Activated T-helper 1 cell treated with anti-CD3 and anti-CD28 coated beads, Interleukin-12 subunit alpha, Interleukin-12 subunit beta, Interleukin-2, Interleukin-4 antibody, amounts not matched to agents 30 ng/mL and 10 ng/mL and 1 ng/mL, durations not matched to agents 14 hours and 24 hours and 36 hours (primary cell): ENCODE measurements around the gene UTP20. TPM values are rescaled to one million over a fixed set of nuclear protein-coding genes. Genes with fewer than 3 reads are reported as not detected.
"Not testable (repeated sequence)": the region's sequence is repeated elsewhere in the genome, so short reads cannot be mapped to it uniquely, and the experiment has no call there.

Experiments used
- DNase-seq: peaks from one replicate; pipeline ENCODE4 v3.0.0; 2021; ENCODE audit warnings: low spot score
- H3K27ac Mint-ChIP-seq: one replicate; pipeline ENCODE4 v1.8.0; 2021; ENCODE audit warnings: mild to moderate bottlenecking, mixed read lengths
- H3K27me3 Mint-ChIP-seq: one replicate; pipeline ENCODE4 v1.8.0; 2022; ENCODE audit warnings: mild to moderate bottlenecking, moderate library complexity, mixed read lengths; ENCODE audit not compliant: insufficient read depth
- H3K36me3 Mint-ChIP-seq: one replicate; pipeline ENCODE4 v1.8.0; 2021; ENCODE audit warnings: low read depth, mixed read lengths
- H3K4me1 Mint-ChIP-seq: one replicate; pipeline ENCODE4 v1.8.0; 2021; ENCODE audit warnings: low read depth, mixed read lengths
- H3K4me3 Mint-ChIP-seq: one replicate; pipeline ENCODE4 v1.8.0; 2021; ENCODE audit warnings: mild to moderate bottlenecking, moderate library complexity, mixed read lengths
- H3K9me3 Mint-ChIP-seq: one replicate; pipeline ENCODE4 v1.8.0; 2021; ENCODE audit warnings: mixed read lengths
- intact Hi-C: fragments of 100-400 bp; cut with micrococcal nuclease; formaldehyde crosslinking; loops from one replicate; pipeline ENCODE4 v1.15.1; 2024
- total RNA-seq: library from RNA; stranded (reverse); gene quantifications from 2 replicates; pipeline ENCODE4 v1.2.3, GENCODE V29; 2022

Gene UTP20
- total RNA-seq, 1 donor from 2014 or later, result 41.8 TPM

- Mint-ChIP-seq H3K9me3 (no peaks in the 10 kb centered on the region), H3K27ac (no peak overlapping the region)
These were observed 56.5 kb downstream of the UTP20 start for GRCh38 chr12:101336437-101336836.

GRCh38 chr12:101338087-101338486 lies 58.2 kb downstream of the UTP20 start:
- Mint-ChIP-seq H3K4me3 (no peak overlapping the region), H3K36me3 (peaks cover 35% of the 10 kb centered on the region), H3K4me1 (no peaks in the 10 kb centered on the region)

More at GRCh38 chr12:101336437-101336836, 56.5 kb downstream of the UTP20 start:
- H3K4me1 Mint-ChIP-seq, result no peaks in the 10 kb centered on the region
- peaks cover 35% of the 10 kb centered on the region for H3K36me3 Mint-ChIP-seq
- DNase-seq, result no peak
- intact Hi-C loops, result no loop called here
- H3K27me3 Mint-ChIP-seq, result no peaks in the 10 kb centered on the region
- H3K4me3 Mint-ChIP-seq, result no peak overlapping the region

GRCh38 chr12:101343893-101344292 lies 64.0 kb downstream of the UTP20 start:
- Mint-ChIP-seq H3K36me3 (peaks cover 50% of the 10 kb centered on the region), H3K4me3 (no peak overlapping the region), H3K4me1 (no peaks in the 10 kb centered on the region), H3K27ac (no peak overlapping the region), H3K27me3 (no peaks in the 10 kb centered on the region), H3K9me3 (peaks cover 3% of the 10 kb centered on the region)
- no peak for DNase-seq
- intact Hi-C loops, result no loop called here

More at GRCh38 chr12:101338087-101338486, 58.2 kb downstream of the UTP20 start:
- no peaks in the 10 kb centered on the region for H3K9me3 Mint-ChIP-seq
- no peak for DNase-seq
- H3K27ac Mint-ChIP-seq, result no peak overlapping the region
- no peaks in the 10 kb centered on the region for H3K27me3 Mint-ChIP-seq
- intact Hi-C loops, result no loop called here

GRCh38 chr12:101351682-101352081 lies 71.8 kb downstream of the UTP20 start:
- H3K4me3 Mint-ChIP-seq, result no peak overlapping the region
- no peak for DNase-seq
- intact Hi-C loops, result no loop called here
- H3K27ac Mint-ChIP-seq, result no peak overlapping the region
- H3K4me1 Mint-ChIP-seq, result no peaks in the 10 kb centered on the region
- H3K36me3 Mint-ChIP-seq, result peaks cover 44% of the 10 kb centered on the region
- peaks cover 10% of the 10 kb centered on the region for H3K9me3 Mint-ChIP-seq
- no peaks in the 10 kb centered on the region for H3K27me3 Mint-ChIP-seq

- Mint-ChIP-seq H3K9me3 (no peaks in the 10 kb centered on the region), H3K27me3 (no peaks in the 10 kb centered on the region), H3K4me3 (no peak overlapping the region), H3K36me3 (peaks cover 31% of the 10 kb centered on the region), H3K27ac (no peak overlapping the region), H3K4me1 (no peaks in the 10 kb centered on the region)
- DNase-seq, result no peak
- intact Hi-C loops, result no loop called here
These were observed 76.9 kb downstream of the UTP20 start for GRCh38 chr12:101356794-101357193.

- Mint-ChIP-seq H3K4me1 (no peaks in the 10 kb centered on the region), H3K36me3 (peaks cover 35% of the 10 kb centered on the region), H3K9me3 (no peaks in the 10 kb centered on the region), H3K4me3 (no peak overlapping the region), H3K27ac (no peak overlapping the region), H3K27me3 (no peaks in the 10 kb centered on the region)
- no peak for DNase-seq
- intact Hi-C loops, result no loop called here
These were observed 81.5 kb downstream of the UTP20 start for GRCh38 chr12:101361455-101361854.

- Mint-ChIP-seq H3K27me3 (no peaks in the 10 kb centered on the region), H3K9me3 (no peaks in the 10 kb centered on the region), H3K36me3 (peaks cover 49% of the 10 kb centered on the region), H3K4me1 (no peaks in the 10 kb centered on the region), H3K4me3 (no peak overlapping the region), H3K27ac (no peak overlapping the region)
- intact Hi-C loops, result no loop called here
- no peak for DNase-seq
These were observed 88.1 kb downstream of the UTP20 start for GRCh38 chr12:101368016-101368415.

- Mint-ChIP-seq H3K4me1 (no peaks in the 10 kb centered on the region), H3K4me3 (no peak overlapping the region), H3K27ac (no peak overlapping the region), H3K27me3 (no peaks in the 10 kb centered on the region), H3K36me3 (peaks cover 49% of the 10 kb centered on the region), H3K9me3 (no peaks in the 10 kb centered on the region)
- intact Hi-C loops, result no loop called here
- DNase-seq, result no peak
These were observed 92.5 kb downstream of the UTP20 start for GRCh38 chr12:101372431-101372830.

GRCh38 chr12:101375573-101375972 lies 95.7 kb downstream of the UTP20 start:
- intact Hi-C loops, result no loop called here
- DNase-seq, result no peak
- Mint-ChIP-seq H3K4me3 (no peak overlapping the region), H3K27ac (no peak overlapping the region), H3K36me3 (peaks cover 56% of the 10 kb centered on the region), H3K4me1 (no peaks in the 10 kb centered on the region), H3K27me3 (no peaks in the 10 kb centered on the region), H3K9me3 (no peaks in the 10 kb centered on the region)

- no peaks in the 10 kb centered on the region for H3K27me3 Mint-ChIP-seq
- no peak overlapping the region for H3K4me3 Mint-ChIP-seq
- no peak for DNase-seq
- no peaks in the 10 kb centered on the region for H3K9me3 Mint-ChIP-seq
- no peaks in the 10 kb centered on the region for H3K4me1 Mint-ChIP-seq
- no peak overlapping the region for H3K27ac Mint-ChIP-seq
- peaks cover 51% of the 10 kb centered on the region for H3K36me3 Mint-ChIP-seq
- intact Hi-C loops, result no loop called here
These were observed 99.2 kb downstream of the UTP20 start for GRCh38 chr12:101379149-101379548.

GRCh38 chr12:101391181-101391580 lies 111.3 kb downstream of the UTP20 start:
- DNase-seq, H3K4me1 Mint-ChIP-seq, H3K9me3 Mint-ChIP-seq, H3K27me3 Mint-ChIP-seq, H3K27ac Mint-ChIP-seq, H3K4me3 Mint-ChIP-seq, intact Hi-C loops: not testable (repeated sequence)
- H3K36me3 Mint-ChIP-seq, result peaks cover 40% of the 10 kb centered on the region

GRCh38 chr12:101407049-101407435 lies 127.1 kb downstream of the UTP20 start:
- peak overlapping the region; percentile 99 for H3K4me3 Mint-ChIP-seq
- intact Hi-C loops, result loop anchor here (1.0 to 5.0 kb wide), 4 partner anchors 126 to 470 kb away; partner anchors contain the start of genes DRAM1, GNPTAB and UTP20
- DNase-seq, result no peak

GRCh38 chr12:101407436-101408345 lies 127.8 kb downstream of the UTP20 start, which contains the start of gene ARL1:
TSS of gene ARL1 (minus strand) at chr12:101407772. CDS start at chr12:101407645, 127 bp downstream.
- H3K4me1 Mint-ChIP-seq, result peaks cover 25% of the 10 kb centered on the region
- intact Hi-C loops, result loop anchor here (1.0 to 5.0 kb wide), 5 partner anchors 127 to 470 kb away; partner anchors contain the start of genes CHPT1, DRAM1, GNPTAB and UTP20
- no peaks in the 10 kb centered on the region for H3K9me3 Mint-ChIP-seq
- peaks cover 9% of the 10 kb centered on the region for H3K27me3 Mint-ChIP-seq
- peak within 1 kb of the TSS; percentile 99 for H3K4me3 Mint-ChIP-seq
- H3K27ac Mint-ChIP-seq, result peak within 1 kb of the TSS; percentile 95
- peak; percentile 68 for DNase-seq
- H3K36me3 Mint-ChIP-seq, result peaks cover 2% of the 10 kb centered on the region

More at GRCh38 chr12:101407049-101407435, 127.1 kb downstream of the UTP20 start:
- peak overlapping the region; percentile 95 for H3K27ac Mint-ChIP-seq
- H3K9me3 Mint-ChIP-seq, result no peaks in the 10 kb centered on the region
- peaks cover 2% of the 10 kb centered on the region for H3K36me3 Mint-ChIP-seq
- H3K4me1 Mint-ChIP-seq, result peaks cover 25% of the 10 kb centered on the region
- H3K27me3 Mint-ChIP-seq, result peaks cover 5% of the 10 kb centered on the region
